ENCODE measurements around the gene PKHD1. TPM values are rescaled to one million over a fixed set of nuclear protein-coding genes. Genes with fewer than 3 reads are reported as not detected.

PKHD1 gene
- total and polyA plus RNA-seq, 2 donors (not counting 1 experiment from before 2014, with no cell fraction given) = not detected

DNA sequence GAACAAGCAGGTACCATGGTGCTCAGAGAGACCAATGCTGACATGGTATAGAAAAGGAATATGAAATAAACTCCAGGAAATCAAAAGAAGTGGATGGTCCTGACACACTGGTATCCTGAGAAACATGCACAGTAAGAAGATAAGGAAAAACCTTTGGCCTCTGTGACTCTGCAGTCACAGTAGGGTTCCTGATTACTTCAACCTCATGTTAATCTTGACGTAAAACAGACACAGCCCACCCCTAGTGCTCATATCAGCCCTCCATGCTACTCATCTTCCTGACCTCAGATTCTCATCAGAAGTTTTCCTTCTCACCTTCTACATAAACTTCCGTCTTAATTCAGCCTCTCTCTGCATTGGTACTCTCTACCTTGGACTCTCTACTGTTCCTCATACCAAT, 240.9 kb downstream of the PKHD1 start:
- H3K27ac Mint-ChIP-seq = no peak overlapping the region
- intact Hi-C loops (cut with micrococcal nuclease) = no loop called here
- H3K9me3 Mint-ChIP-seq (ENCODE audit: insufficient read depth) = no peaks in the 10 kb centered on the region
- H3K4me1 Mint-ChIP-seq = no peaks in the 10 kb centered on the region
- Histone ChIP-seq H3K4me3 (ENCODE audit: control extremely low read depth in 1 of 5, extremely low read depth in 1 of 5, insufficient read depth in 1 of 5, low read depth in 2 of 5, low read length in 4 of 5) (no peak overlapping the region), H4K20me1 (ENCODE audit: control insufficient read depth, insufficient read depth, low read length, poor library complexity, severe bottlenecking) (no peaks in the 10 kb centered on the region), H3K4me1 (ENCODE audit: control insufficient read depth in 2 of 2, insufficient read depth in 2 of 2, low read length in 2 of 2) (no peaks in the 10 kb centered on the region), H3K4me2 (replicated peaks; ENCODE audit: low read depth, low read length, poor library complexity, severe bottlenecking) (no peak overlapping the region), H3K27ac (ENCODE audit: low read length in 2 of 2) (no peak overlapping the region), H2AFZ (ENCODE audit: insufficient read depth, low read depth, low read length, poor library complexity, severe bottlenecking) (no peak overlapping the region), H3K9ac (ENCODE audit: low read length) (no peak overlapping the region), H3K9me3 (ENCODE audit: control extremely low read depth in 1 of 3, control insufficient read depth in 2 of 3, insufficient read depth in 1 of 3, low read length in 2 of 3) (peaks cover 0 to 3% (median 0%) of the 10 kb centered on the region in 3 donors), H3K27me3 (replicated peaks in 1 of 4; ENCODE audit: control extremely low read depth in 1 of 4, control insufficient read depth in 3 of 4, insufficient read depth in 4 of 4, low read length in 3 of 4) (no peaks in the 10 kb centered on the region), H3K79me2 (ENCODE audit: control insufficient read depth, insufficient read depth, low read length) (no peaks in the 10 kb centered on the region), H3K36me3 (replicated peaks in 1 of 2; ENCODE audit: control extremely low read depth in 1 of 2, control insufficient read depth in 1 of 2, extremely low read depth in 1 of 2, insufficient read depth in 2 of 2, low read length in 1 of 2) (no peaks in the 10 kb centered on the region)
- ATAC-seq (ENCODE audit: low read depth) (no peak), DNase-seq (no peak)
- no peak overlapping the region for H3K4me3 Mint-ChIP-seq
- CTCF ChIA-PET = no interaction called here
- TF ChIP-seq, protein P1, sequence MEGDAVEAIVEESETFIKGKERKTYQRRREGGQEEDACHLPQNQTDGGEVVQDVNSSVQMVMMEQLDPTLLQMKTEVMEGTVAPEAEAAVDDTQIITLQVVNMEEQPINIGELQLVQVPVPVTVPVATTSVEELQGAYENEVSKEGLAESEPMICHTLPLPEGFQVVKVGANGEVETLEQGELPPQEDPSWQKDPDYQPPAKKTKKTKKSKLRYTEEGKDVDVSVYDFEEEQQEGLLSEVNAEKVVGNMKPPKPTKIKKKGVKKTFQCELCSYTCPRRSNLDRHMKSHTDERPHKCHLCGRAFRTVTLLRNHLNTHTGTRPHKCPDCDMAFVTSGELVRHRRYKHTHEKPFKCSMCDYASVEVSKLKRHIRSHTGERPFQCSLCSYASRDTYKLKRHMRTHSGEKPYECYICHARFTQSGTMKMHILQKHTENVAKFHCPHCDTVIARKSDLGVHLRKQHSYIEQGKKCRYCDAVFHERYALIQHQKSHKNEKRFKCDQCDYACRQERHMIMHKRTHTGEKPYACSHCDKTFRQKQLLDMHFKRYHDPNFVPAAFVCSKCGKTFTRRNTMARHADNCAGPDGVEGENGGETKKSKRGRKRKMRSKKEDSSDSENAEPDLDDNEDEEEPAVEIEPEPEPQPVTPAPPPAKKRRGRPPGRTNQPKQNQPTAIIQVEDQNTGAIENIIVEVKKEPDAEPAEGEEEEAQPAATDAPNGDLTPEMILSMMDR (IDR thresholded peaks at IDR 0.05) = no peak
- TF ChIP-seq EZH2 (IDR thresholded peaks at IDR 0.05; ENCODE audit: borderline replicate concordance, insufficient read depth, low read depth, low read length, poor library complexity, severe bottlenecking) = no peak
- POLR2A ChIA-PET = no interaction called here
- WGBS (ENCODE audit: insufficient coverage) = 93% methylated on average over 2 of the region's 2 CpGs
- peaks cover 3% of the 10 kb centered on the region for H3K27me3 Mint-ChIP-seq

DNA sequence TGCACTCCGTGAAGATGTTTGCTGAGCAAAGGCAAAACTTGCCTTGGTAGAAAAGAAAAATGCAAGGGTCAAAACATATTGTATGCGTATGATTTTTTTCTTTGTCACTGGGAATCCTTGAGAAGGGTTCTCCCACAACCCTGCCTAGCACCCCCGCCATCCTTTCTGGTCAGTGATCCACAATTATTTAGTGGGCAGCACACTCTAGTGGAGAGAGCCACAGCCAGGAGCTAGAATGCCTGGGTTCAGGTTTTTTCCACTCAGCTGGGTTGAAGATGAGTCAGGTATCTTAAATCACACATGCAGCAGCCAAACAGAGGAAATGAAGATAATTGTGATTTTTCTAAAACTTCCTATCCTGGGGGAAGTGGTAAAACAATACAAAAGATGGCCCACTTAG, 243.1 kb downstream of the PKHD1 start:
- H3K27me3 Mint-ChIP-seq = peaks cover 7% of the 10 kb centered on the region
- H3K79me2 ChIP-seq (ENCODE audit: control insufficient read depth, insufficient read depth, low read length) = no peaks in the 10 kb centered on the region
- no peak for TF ChIP-seq EZH2 (IDR thresholded peaks at IDR 0.05; ENCODE audit: borderline replicate concordance, insufficient read depth, low read depth, low read length, poor library complexity, severe bottlenecking)
- TF ChIP-seq, protein P1 (IDR thresholded peaks at IDR 0.05) = no peak
- no peaks in the 10 kb centered on the region for H4K20me1 ChIP-seq (ENCODE audit: control insufficient read depth, insufficient read depth, low read length, poor library complexity, severe bottlenecking)
- WGBS (ENCODE audit: insufficient coverage) = 80% methylated on average over 1 of the region's 3 CpGs
- ATAC-seq (ENCODE audit: low read depth) = no peak
- no peaks in the 10 kb centered on the region for H3K36me3 ChIP-seq (replicated peaks in 1 of 2; ENCODE audit: control extremely low read depth in 1 of 2, control insufficient read depth in 1 of 2, extremely low read depth in 1 of 2, insufficient read depth in 2 of 2, low read length in 1 of 2)
- H3K9me3 Mint-ChIP-seq (ENCODE audit: insufficient read depth) = no peaks in the 10 kb centered on the region
- no peak overlapping the region for H3K4me3 Mint-ChIP-seq
- no peaks in the 10 kb centered on the region for H3K4me1 ChIP-seq (ENCODE audit: control insufficient read depth in 2 of 2, insufficient read depth in 2 of 2, low read length in 2 of 2)
- H3K27ac ChIP-seq (ENCODE audit: low read length in 2 of 2) = no peak overlapping the region
- no peak overlapping the region for H3K4me2 ChIP-seq (replicated peaks; ENCODE audit: low read depth, low read length, poor library complexity, severe bottlenecking)
- no peaks in the 10 kb centered on the region for H3K27me3 ChIP-seq (replicated peaks in 1 of 4; ENCODE audit: control extremely low read depth in 1 of 4, control insufficient read depth in 3 of 4, insufficient read depth in 4 of 4, low read length in 3 of 4)
- H3K4me1 Mint-ChIP-seq = no peaks in the 10 kb centered on the region
- H3K4me3 ChIP-seq (ENCODE audit: control extremely low read depth in 1 of 5, extremely low read depth in 1 of 5, insufficient read depth in 1 of 5, low read depth in 2 of 5, low read length in 4 of 5) = no peak overlapping the region
- H3K9me3 ChIP-seq (ENCODE audit: control extremely low read depth in 1 of 3, control insufficient read depth in 2 of 3, insufficient read depth in 1 of 3, low read length in 2 of 3) = peaks cover 0 to 3% (median 0%) of the 10 kb centered on the region in 3 donors
- H2AFZ ChIP-seq (ENCODE audit: insufficient read depth, low read depth, low read length, poor library complexity, severe bottlenecking) = no peak overlapping the region
- no peak overlapping the region for H3K9ac ChIP-seq (ENCODE audit: low read length)
- DNase-seq = no peak
- ChIA-PET CTCF (no interaction called here), POLR2A (no interaction called here)
- H3K27ac Mint-ChIP-seq = no peak overlapping the region
- intact Hi-C loops (cut with micrococcal nuclease) = no loop called here

All from B cell (primary cell).